ENCODE results near the gene SHBG. TPM values are rescaled to one million over a fixed set of nuclear protein-coding genes. Genes with fewer than 3 reads are reported as not detected.

Gene SHBG
- polyA plus RNA-seq, 1 donor (not counting 4 experiments of a cell fraction or from before 2014, with no cell fraction given), result 0.14 TPM

GRCh38 chr17:7627250-7628121 is 2.4 kb upstream of the SHBG start, which contains the start of gene SAT2:
Gene SAT2 (minus strand): TSS chr17:7627821. CDS start chr17:7627635, 186 bp downstream.
- H3K9me1 ChIP-seq (ENCODE audit: control insufficient read depth, extremely low read depth, insufficient read depth, low read length), result no peaks in the 10 kb centered on the region
- H2AFZ ChIP-seq (ENCODE audit: control insufficient read depth, low read length), result peak within 1 kb of the TSS; percentile 83
- peak within 1 kb of the TSS; percentile 84 for H3K9ac ChIP-seq (ENCODE audit: control insufficient read depth, extremely low read depth, insufficient read depth, low read length)
- no peaks in the 10 kb centered on the region for H3K36me3 ChIP-seq (ENCODE audit: control insufficient read depth in 2 of 2, extremely low read depth in 1 of 2, insufficient read depth in 2 of 2, low read length in 2 of 2)
- DNase-seq (ENCODE audit: low read depth, low spot score) (peak; percentile 59), FAIRE-seq (peak; percentile 68)
- peaks cover 2% of the 10 kb centered on the region for H3K79me2 ChIP-seq (ENCODE audit: control insufficient read depth, insufficient read depth, low read length)
- TF ChIP-seq EZH2 (IDR thresholded peaks at IDR 0.05; ENCODE audit: low read length) (no peak), CTCF (optimal IDR thresholded peaks at IDR 0.05 in 1 of 3, IDR thresholded peaks at IDR 0.05 in 1 of 3, conservative IDR thresholded peaks at IDR 0.05 in 1 of 3; ENCODE audit: extremely low read depth in 1 of 3, insufficient read depth in 2 of 3, low read length in 3 of 3) (no peak)
- no peaks in the 10 kb centered on the region for H4K20me1 ChIP-seq (ENCODE audit: control insufficient read depth, extremely low read depth, insufficient read depth, low read length)
- no peaks in the 10 kb centered on the region for H3K9me3 ChIP-seq (ENCODE audit: control insufficient read depth, low read depth, low read length)
- H3K4me2 ChIP-seq (ENCODE audit: control insufficient read depth, extremely low read depth, insufficient read depth, low read depth, low read length), result peak within 1 kb of the TSS; percentile 97
- peak within 1 kb of the TSS; percentile 70 for H3K27ac ChIP-seq (ENCODE audit: control insufficient read depth, insufficient read depth, low read length)
- H3K27me3 ChIP-seq (ENCODE audit: control insufficient read depth, extremely low read depth, insufficient read depth, low read length), result no peaks in the 10 kb centered on the region
- H3K4me3 ChIP-seq (ENCODE audit: control insufficient read depth in 2 of 3, extremely low read depth in 1 of 3, insufficient read depth in 2 of 3, low read depth in 1 of 3, low read length in 3 of 3), result peak within 1 kb of the TSS; percentile 79 to 98 (median 83)
- dilution Hi-C loops (cut with MboI; ENCODE audit: extremely low pct_ligation_motif_present, low sequenced_read_pairs), result no loop called here
- H3K4me1 ChIP-seq (ENCODE audit: control insufficient read depth, extremely low read depth, insufficient read depth, low read length), result peaks cover 3% of the 10 kb centered on the region

GRCh38 chr17:7631398-7632380 is 1.8 kb downstream of the SHBG start:
- Histone ChIP-seq H3K36me3 (ENCODE audit: control insufficient read depth in 2 of 2, extremely low read depth in 1 of 2, insufficient read depth in 2 of 2, low read length in 2 of 2) (no peaks in the 10 kb centered on the region), H4K20me1 (ENCODE audit: control insufficient read depth, extremely low read depth, insufficient read depth, low read length) (no peaks in the 10 kb centered on the region), H3K9ac (ENCODE audit: control insufficient read depth, extremely low read depth, insufficient read depth, low read length) (no peak overlapping the region), H3K27ac (ENCODE audit: control insufficient read depth, insufficient read depth, low read length) (no peak overlapping the region), H3K4me2 (ENCODE audit: control insufficient read depth, extremely low read depth, insufficient read depth, low read depth, low read length) (no peak overlapping the region), H3K79me2 (ENCODE audit: control insufficient read depth, insufficient read depth, low read length) (peaks cover 2% of the 10 kb centered on the region), H3K4me1 (ENCODE audit: control insufficient read depth, extremely low read depth, insufficient read depth, low read length) (peaks cover 3% of the 10 kb centered on the region), H3K9me3 (ENCODE audit: control insufficient read depth, low read depth, low read length) (no peaks in the 10 kb centered on the region), H3K27me3 (ENCODE audit: control insufficient read depth, extremely low read depth, insufficient read depth, low read length) (no peaks in the 10 kb centered on the region), H2AFZ (ENCODE audit: control insufficient read depth, low read length) (no peak overlapping the region), H3K4me3 (ENCODE audit: control insufficient read depth in 2 of 3, extremely low read depth in 1 of 3, insufficient read depth in 2 of 3, low read depth in 1 of 3, low read length in 3 of 3) (no peak overlapping the region), H3K9me1 (ENCODE audit: control insufficient read depth, extremely low read depth, insufficient read depth, low read length) (no peaks in the 10 kb centered on the region)
- no peak for FAIRE-seq
- dilution Hi-C loops (cut with MboI; ENCODE audit: extremely low pct_ligation_motif_present, low sequenced_read_pairs), result no loop called here
- no peak for TF ChIP-seq CTCF (optimal IDR thresholded peaks at IDR 0.05 in 1 of 3, IDR thresholded peaks at IDR 0.05 in 1 of 3, conservative IDR thresholded peaks at IDR 0.05 in 1 of 3; ENCODE audit: extremely low read depth in 1 of 3, insufficient read depth in 2 of 3, low read length in 3 of 3)
- no peak for TF ChIP-seq EZH2 (IDR thresholded peaks at IDR 0.05; ENCODE audit: low read length)
- no peak for DNase-seq (ENCODE audit: low read depth, low spot score)
